Measurements from ENCODE around the gene RTL10.

RTL10 gene

DNA sequence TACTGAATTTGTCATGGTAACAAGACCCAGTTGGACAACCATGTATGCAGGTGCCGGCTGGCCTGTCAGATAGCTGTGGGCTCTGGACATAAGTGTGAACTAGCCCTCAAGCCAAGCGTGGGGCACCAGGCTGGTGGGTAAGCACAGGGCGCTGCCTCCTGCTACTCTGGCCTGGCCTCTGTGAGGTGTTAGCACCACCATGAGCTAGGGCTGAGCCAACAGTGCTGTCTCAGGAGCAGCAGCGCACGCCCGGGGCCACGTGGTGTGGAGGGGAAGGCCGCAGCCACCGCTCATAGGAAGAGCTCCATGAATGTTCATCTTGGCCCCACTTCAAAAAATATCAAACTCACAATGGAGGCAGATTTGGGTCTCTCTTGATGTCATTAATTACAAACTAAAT lies 35.3 kb upstream of the RTL10 start:
- H3F3A ChIP-seq (ENCODE audit: control insufficient read depth, insufficient read depth): peaks cover 17% of the 10 kb centered on the region
- H4K20me1 ChIP-seq (ENCODE audit: control insufficient read depth, insufficient read depth, low read depth, low read length): no peaks in the 10 kb centered on the region
- no peaks in the 10 kb centered on the region for H3K9me3 ChIP-seq (ENCODE audit: control insufficient read depth, insufficient read depth, low read length)
- H3K4me3 ChIP-seq (ENCODE audit: low read length): no peak overlapping the region
- peaks cover 72% of the 10 kb centered on the region for H3K4me1 ChIP-seq (ENCODE audit: control insufficient read depth, low read length)
- H3K27ac ChIP-seq (ENCODE audit: low read depth, low read length): peak overlapping the region; percentile 97
- TF ChIP-seq, protein P1, sequence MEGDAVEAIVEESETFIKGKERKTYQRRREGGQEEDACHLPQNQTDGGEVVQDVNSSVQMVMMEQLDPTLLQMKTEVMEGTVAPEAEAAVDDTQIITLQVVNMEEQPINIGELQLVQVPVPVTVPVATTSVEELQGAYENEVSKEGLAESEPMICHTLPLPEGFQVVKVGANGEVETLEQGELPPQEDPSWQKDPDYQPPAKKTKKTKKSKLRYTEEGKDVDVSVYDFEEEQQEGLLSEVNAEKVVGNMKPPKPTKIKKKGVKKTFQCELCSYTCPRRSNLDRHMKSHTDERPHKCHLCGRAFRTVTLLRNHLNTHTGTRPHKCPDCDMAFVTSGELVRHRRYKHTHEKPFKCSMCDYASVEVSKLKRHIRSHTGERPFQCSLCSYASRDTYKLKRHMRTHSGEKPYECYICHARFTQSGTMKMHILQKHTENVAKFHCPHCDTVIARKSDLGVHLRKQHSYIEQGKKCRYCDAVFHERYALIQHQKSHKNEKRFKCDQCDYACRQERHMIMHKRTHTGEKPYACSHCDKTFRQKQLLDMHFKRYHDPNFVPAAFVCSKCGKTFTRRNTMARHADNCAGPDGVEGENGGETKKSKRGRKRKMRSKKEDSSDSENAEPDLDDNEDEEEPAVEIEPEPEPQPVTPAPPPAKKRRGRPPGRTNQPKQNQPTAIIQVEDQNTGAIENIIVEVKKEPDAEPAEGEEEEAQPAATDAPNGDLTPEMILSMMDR (IDR thresholded peaks at IDR 0.05; ENCODE audit: low read depth, low read length, poor library complexity, severe bottlenecking): no peak
- no peak for TF ChIP-seq EZH2phosphoT487 (IDR thresholded peaks at IDR 0.05; ENCODE audit: borderline replicate concordance, low read length)
- no peaks in the 10 kb centered on the region for H3K27me3 ChIP-seq (ENCODE audit: control insufficient read depth, low read length)
- no peaks in the 10 kb centered on the region for H3K9me2 ChIP-seq (replicated peaks; ENCODE audit: control insufficient read depth, low read length)
- peaks cover 7% of the 10 kb centered on the region for H3K36me3 ChIP-seq (ENCODE audit: control insufficient read depth, low read length)
- H3K79me2 ChIP-seq (ENCODE audit: control insufficient read depth, low read length): no peaks in the 10 kb centered on the region
- no peak overlapping the region for H3K4me2 ChIP-seq (ENCODE audit: low read length)

DNA sequence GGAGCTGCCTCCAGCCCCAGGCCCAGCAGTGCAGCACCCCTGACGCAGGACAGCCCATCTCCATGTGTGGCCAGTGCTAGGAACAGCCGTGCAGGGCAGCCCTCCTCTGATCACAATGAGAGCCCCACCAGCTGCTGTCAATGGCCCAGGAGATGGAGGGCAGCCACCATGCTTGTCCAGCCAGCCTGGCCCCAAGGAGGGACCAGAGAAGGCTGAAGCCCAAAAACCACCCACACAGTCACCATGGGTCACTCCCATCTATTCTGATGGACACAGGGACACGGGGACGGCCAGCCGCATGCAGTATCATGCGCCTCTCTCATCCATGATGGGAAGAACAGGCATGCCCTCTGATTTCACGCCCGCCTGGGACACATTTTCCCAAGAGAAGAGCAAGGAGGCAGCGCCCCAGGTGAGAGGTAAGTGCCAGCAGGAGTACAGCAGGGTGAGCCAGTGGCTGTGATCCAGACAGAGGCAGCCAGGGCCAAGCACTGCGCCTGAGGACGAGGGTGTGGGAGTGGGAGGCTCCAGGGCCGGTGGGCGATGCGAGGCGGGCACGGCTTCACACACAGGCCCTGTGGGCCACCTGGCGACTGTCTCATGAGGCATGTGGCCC lies 33.6 kb upstream of the RTL10 start:
- H3K27ac ChIP-seq (ENCODE audit: low read depth, low read length): no peak overlapping the region
- no peak overlapping the region for H3K4me2 ChIP-seq (ENCODE audit: low read length)
- no peaks in the 10 kb centered on the region for H3K9me2 ChIP-seq (replicated peaks; ENCODE audit: control insufficient read depth, low read length)

DNA sequence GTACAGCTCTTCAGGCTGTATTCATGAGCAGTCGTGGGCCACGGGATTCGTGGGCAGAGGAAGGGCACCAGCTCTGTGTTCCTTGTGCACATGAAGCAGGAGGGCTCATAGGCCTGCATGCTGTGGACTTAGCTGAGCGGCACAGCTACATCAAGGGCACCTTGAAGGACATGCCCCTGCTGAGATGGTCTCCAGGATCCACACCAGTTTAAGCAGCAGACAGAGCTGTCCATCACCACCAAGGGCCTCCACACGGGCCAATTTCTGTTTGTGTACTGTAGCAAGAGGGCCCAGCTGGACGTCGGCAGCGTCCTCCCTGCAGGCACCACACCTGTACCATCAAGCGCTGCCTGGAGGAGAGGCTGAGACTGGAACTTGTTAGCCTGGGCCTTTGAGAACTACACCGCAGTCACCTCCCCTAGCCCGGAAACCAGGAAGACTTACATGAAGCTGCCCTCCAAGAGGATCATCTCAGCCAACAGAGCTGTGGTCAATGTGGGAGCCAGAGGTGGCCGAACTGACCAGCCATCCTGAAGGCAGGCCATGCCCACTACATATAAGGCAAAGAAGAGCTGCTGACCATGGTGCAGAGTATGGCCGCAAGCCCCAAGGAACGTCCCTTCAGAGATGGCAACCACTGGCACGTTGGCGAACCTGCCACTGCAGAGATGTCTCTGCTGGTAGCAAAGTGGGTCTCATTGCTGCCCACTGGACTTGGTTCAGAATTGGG lies 32.7 kb upstream of the RTL10 start:
- H3K27me3 ChIP-seq (ENCODE audit: control insufficient read depth, low read length): no peaks in the 10 kb centered on the region
- TF ChIP-seq EZH2phosphoT487 (IDR thresholded peaks at IDR 0.05; ENCODE audit: borderline replicate concordance, low read length): no peak
- TF ChIP-seq, protein P1 (IDR thresholded peaks at IDR 0.05; ENCODE audit: low read depth, low read length, poor library complexity, severe bottlenecking): no peak
- H3K36me3 ChIP-seq (ENCODE audit: control insufficient read depth, low read length): peaks cover 7% of the 10 kb centered on the region
- H3K9me3 ChIP-seq (ENCODE audit: control insufficient read depth, insufficient read depth, low read length): no peaks in the 10 kb centered on the region
- H3K79me2 ChIP-seq (ENCODE audit: control insufficient read depth, low read length): no peaks in the 10 kb centered on the region
- peaks cover 14% of the 10 kb centered on the region for H3F3A ChIP-seq (ENCODE audit: control insufficient read depth, insufficient read depth)
- peak overlapping the region; percentile 58 for H3K27ac ChIP-seq (ENCODE audit: low read depth, low read length)
- H3K4me1 ChIP-seq (ENCODE audit: control insufficient read depth, low read length): peaks cover 55% of the 10 kb centered on the region
- H4K20me1 ChIP-seq (ENCODE audit: control insufficient read depth, insufficient read depth, low read depth, low read length): no peaks in the 10 kb centered on the region
- peak overlapping the region; percentile 43 for H3K4me3 ChIP-seq (ENCODE audit: low read length)
- no peaks in the 10 kb centered on the region for H3K9me2 ChIP-seq (replicated peaks; ENCODE audit: control insufficient read depth, low read length)
- H3K4me2 ChIP-seq (ENCODE audit: low read length): peak overlapping the region; percentile 63

More for the DNA sequence above, 33.6 kb upstream of the RTL10 start:
- Histone ChIP-seq H3K9me3 (ENCODE audit: control insufficient read depth, insufficient read depth, low read length) (no peaks in the 10 kb centered on the region), H3F3A (ENCODE audit: control insufficient read depth, insufficient read depth) (peaks cover 16% of the 10 kb centered on the region), H3K27me3 (ENCODE audit: control insufficient read depth, low read length) (no peaks in the 10 kb centered on the region), H3K4me3 (ENCODE audit: low read length) (no peak overlapping the region), H3K79me2 (ENCODE audit: control insufficient read depth, low read length) (no peaks in the 10 kb centered on the region), H4K20me1 (ENCODE audit: control insufficient read depth, insufficient read depth, low read depth, low read length) (no peaks in the 10 kb centered on the region), H3K4me1 (ENCODE audit: control insufficient read depth, low read length) (peaks cover 63% of the 10 kb centered on the region), H3K36me3 (ENCODE audit: control insufficient read depth, low read length) (peaks cover 7% of the 10 kb centered on the region)
- TF ChIP-seq EZH2phosphoT487 (IDR thresholded peaks at IDR 0.05; ENCODE audit: borderline replicate concordance, low read length): no peak
- TF ChIP-seq, protein P1 (IDR thresholded peaks at IDR 0.05; ENCODE audit: low read depth, low read length, poor library complexity, severe bottlenecking): no peak
